HepG2 (cell line): ENCODE measurements around the gene TBC1D32. TPM values are rescaled to one million over a fixed set of nuclear protein-coding genes. Genes with fewer than 3 reads are reported as not detected.

Source experiments
- ATAC-seq: fragments of 200-7000 bp; cut with Tn5 transposase; 3 replicates; pipeline ENCODE4 v1.9.1; 2020; ENCODE audit warnings: mild to moderate bottlenecking, moderate library complexity
- BruUV-seq: library from RNA; stranded (reverse); fragments of 400-500 nt; replicated peaks from 2 replicates; lab custom pipeline; 2021; lab: Mats Ljungman, UMichigan
- CTCF ChIA-PET: fragments of 300-600 bp; formaldehyde crosslinking; extraction: SDS; loops from one replicate; lab custom pipeline; 2021; ENCODE audit warnings: low total read pairs, inconsistent platforms, low intra/inter-chr PET ratio; lab: Yijun Ruan, JAX
- POLR2A ChIA-PET: fragments of 350-600 bp; sonication (Branson Sonifier 250); formaldehyde crosslinking; loops from one replicate; lab custom pipeline; 2020; ENCODE audit warnings: antibody characterized with exemption, inconsistent platforms; lab: Yijun Ruan, JAX
- DNase-seq: peaks from one replicate; pipeline ENCODE4 v3.0.0-alpha.2; 2015; ENCODE audit warnings: low spot score
- FAIRE-seq: peaks from 3 replicates; lab custom pipeline; 2011; peaks lifted over from hg19 to GRCh38; lab: Jason Lieb, UNC
- H2AFZ ChIP-seq: one replicate; pipeline ENCODE4 v1.6.1; 2011; ENCODE audit warnings: low read length, inconsistent platforms
- H3K27ac ChIP-seq: fragments of 300-600 bp; 3 replicates; pipeline ENCODE4 v1.8.0; 2011; ENCODE audit warnings: mixed run types, mild to moderate bottlenecking, mixed read lengths, low read length, inconsistent platforms; ENCODE audit not compliant: insufficient read depth; ENCODE audit errors: extremely low read length
- H3K27me3 ChIP-seq, 2 experiments: fragments of 200-600 bp in 1 of 2; 2 replicates in 1 of 2; 3 replicates in 1 of 2; pipeline versions ENCODE4 v1.6.0 to v1.8.0; 2011; ENCODE audit warnings: low read length in 2 of 2, mild to moderate bottlenecking in 2 of 2, moderate library complexity in 2 of 2, inconsistent platforms in 1 of 2; ENCODE audit not compliant: insufficient read depth in 2 of 2, control insufficient read depth in 1 of 2
- H3K36me3 ChIP-seq, 2 experiments: fragments of 200-600 bp in 1 of 2; replicated peaks in 1 of 2; 2 replicates in 1 of 2; 3 replicates in 1 of 2; pipeline versions ENCODE4 v1.5.1 to v1.8.0; 2011; ENCODE audit warnings: low read length in 2 of 2, inconsistent platforms in 1 of 2; ENCODE audit not compliant: insufficient read depth in 2 of 2, control insufficient read depth in 1 of 2
- H3K4me1 ChIP-seq: 2 replicates; pipeline ENCODE4 v1.5.1; 2012; ENCODE audit warnings: low read length, inconsistent platforms; ENCODE audit not compliant: insufficient read depth
- H3K4me2 ChIP-seq: 2 replicates; pipeline ENCODE4 v1.6.0; 2011; ENCODE audit warnings: low read depth, low read length, inconsistent platforms
- H3K4me3 ChIP-seq, 3 experiments: fragments of 200-600 bp in 1 of 3; sonication (generic), shearing (Covaris generic) in 1 of 3; replicated peaks in 1 of 3; 2 replicates each; pipeline ENCODE4 v1.5.1; 2011 to 2016; ENCODE audit warnings: low read length in 3 of 3, inconsistent platforms in 2 of 3, low read depth in 2 of 3, mild to moderate bottlenecking in 2 of 3, control low read depth in 1 of 3, mixed read lengths in 1 of 3; ENCODE audit not compliant: insufficient read depth in 1 of 3
- H3K79me2 ChIP-seq: one replicate; pipeline ENCODE4 v1.6.1; 2011; ENCODE audit warnings: low read length, inconsistent platforms; ENCODE audit not compliant: insufficient read depth
- H3K9ac ChIP-seq: 2 replicates; pipeline ENCODE4 v1.6.0; 2011; ENCODE audit warnings: mild to moderate bottlenecking, low read depth, low read length, inconsistent platforms; ENCODE audit not compliant: insufficient read depth
- H3K9me3 ChIP-seq: 2 replicates; pipeline ENCODE4 v1.5.1; 2012; ENCODE audit warnings: mild to moderate bottlenecking, low read length
- H4K20me1 ChIP-seq: 2 replicates; pipeline ENCODE4 v1.6.0; 2011; ENCODE audit warnings: inconsistent platforms, mild to moderate bottlenecking, low read length, moderate library complexity; ENCODE audit not compliant: insufficient read depth
- DZIP1 ChIP-seq: sonication (generic); formaldehyde crosslinking; IDR thresholded peaks from 2 replicates; pipeline ENCODE4 v1.5.0; 2020; ENCODE audit warnings: mild to moderate bottlenecking, missing genetic modification reagents
- GTF2F1 ChIP-seq: fragments of 150-350 bp; IDR thresholded peaks from 2 replicates; pipeline ENCODE4 v1.6.1; 2014; ENCODE audit warnings: low read length
- MEF2D ChIP-seq: sonication (generic); formaldehyde crosslinking; IDR thresholded peaks from 2 replicates; pipeline ENCODE4 v1.5.1; 2020; ENCODE audit warnings: mild to moderate bottlenecking, missing genetic modification reagents
- MLX ChIP-seq: IDR thresholded peaks from 2 replicates; pipeline ENCODE4 v1.6.1; 2016
- SOX6 ChIP-seq, 2 experiments: fragments of 450-650 bp in 1 of 2; sonication (generic) in 1 of 2; formaldehyde crosslinking in 1 of 2; IDR thresholded peaks; 2 replicates each; pipeline versions ENCODE4 v1.4.0 to v1.6.1; 2017 to 2020; ENCODE audit warnings: antibody characterized with exemption in 1 of 2, mild to moderate bottlenecking in 1 of 2, missing genetic modification reagents in 1 of 2
- SPEN ChIP-seq: sonication (generic); formaldehyde crosslinking; IDR thresholded peaks from 2 replicates; pipeline ENCODE4 v1.5.1; 2020; ENCODE audit warnings: low read depth, mild to moderate bottlenecking, missing genetic modification reagents
- SRF ChIP-seq: IDR thresholded peaks from 2 replicates; pipeline ENCODE4 v1.6.1; 2011; ENCODE audit warnings: mild to moderate bottlenecking, low read depth, low read length, moderate library complexity
- SRSF1 ChIP-seq: fragments of 200-400 bp; formaldehyde crosslinking; optimal IDR thresholded peaks from 2 replicates; pipeline ENCODE3; 2017; ENCODE audit warnings: mild to moderate bottlenecking, low read depth, low read length, moderate library complexity
- ZFP1 ChIP-seq: IDR thresholded peaks from 2 replicates; pipeline ENCODE4 v1.6.1; 2016
- ZNF430 ChIP-seq: sonication (generic); formaldehyde crosslinking; IDR thresholded peaks from 2 replicates; pipeline ENCODE4 v1.9.0; 2021; ENCODE audit warnings: mild to moderate bottlenecking, missing genetic modification reagents
- ZNF570 ChIP-seq: sonication (generic); formaldehyde crosslinking; IDR thresholded peaks from 2 replicates; pipeline ENCODE4 v1.4.0; 2020; ENCODE audit warnings: mild to moderate bottlenecking, missing genetic modification reagents, borderline replicate concordance
- WGBS: methylation state at CpG from one replicate; pipeline ENCODE4 v1.1.6; 2017; ENCODE audit warnings: low lambda C conversion rate; 5-methylcytosine and 5-hydroxymethylcytosine counted together
- in situ Hi-C: cut with HindIII; loops from 2 replicates; pipeline ENCODE4 v1.10.0; 2017; ENCODE audit warnings: low pct_unique_long_range_greater_than_20kb; ENCODE audit not compliant: extremely low pct_ligation_motif_present
- intact Hi-C: fragments of 100-400 bp; cut with micrococcal nuclease; formaldehyde crosslinking; loops from one replicate; pipeline ENCODE4 v1.10.0; 2022; ENCODE audit not compliant: unreplicated experiment
- polyA plus RNA-seq, 8 experiments: library from polyadenylated mRNA; depleted of rRNA in 3 of 8; stranded (reverse) in 7 of 8; unstranded in 1 of 8; fragments of >200 nt; fragmentation: Illumina TruSeq in 4 of 8; extraction: Trizol in 4 of 8; gene quantifications; 2 replicates each; pipeline versions ENCODE4 v1.2.1 to v1.2.3, GENCODE V29; 2011 to 2016; ENCODE audit warnings: low read depth in 4 of 8, missing spikeins in 1 of 8, mixed read lengths in 1 of 8; ENCODE audit not compliant: insufficient read depth in 1 of 8
- total RNA-seq, 5 experiments: library from RNA; depleted of rRNA; stranded (reverse); fragments of >200 nt; fragmentation: Illumina TruSeq; extraction: Trizol; gene quantifications; 2 replicates each; pipeline ENCODE4 v1.2.3, GENCODE V29; 2016; ENCODE audit warnings: low read depth in 1 of 5

Gene TBC1D32
- total and polyA plus RNA-seq, 2 of the 13 experiments (the other 11 are each of a cell fraction or from before 2014, with no cell fraction given): 2.0 to 4.8 TPM

- Histone ChIP-seq H3K36me3 (no peaks in the 10 kb centered on the region), H4K20me1 (no peaks in the 10 kb centered on the region), H3K27ac (no peak overlapping the region), H3K79me2 (no peaks in the 10 kb centered on the region), H3K9ac (no peak overlapping the region), H3K27me3 (no peaks in the 10 kb centered on the region), H3K4me3 (no peak overlapping the region), H3K9me3 (no peaks in the 10 kb centered on the region), H3K4me1 (peaks cover 10% of the 10 kb centered on the region; the same call in 1 of the 2 replicates), H2AFZ (no peak overlapping the region), H3K4me2 (no peak overlapping the region)
- no TSS peak for BruUV-seq
- in situ Hi-C loops (no loop called here), intact Hi-C loops (no loop called here)
- CTCF ChIA-PET: no interaction called here
- ATAC-seq (no peak), DNase-seq (no peak), FAIRE-seq (no peak)
- POLR2A ChIA-PET: no interaction called here
- 6% methylated on average over 3 of the region's 3 CpGs for WGBS
- TF ChIP-seq DZIP1 (CRISPR knock-in tag) (no peak), ZFP1 (CRISPR knock-in tag) (no peak), MLX (no peak), SOX6 (IDR thresholded peaks at IDR 0.05) (no peak), SOX6 (CRISPR knock-in tag; IDR thresholded peaks at IDR 0.05) (no peak), SPEN (CRISPR knock-in tag) (no peak), ZNF430 (CRISPR knock-in tag) (no peak), GTF2F1 (no peak), SRF (no peak), ZNF570 (CRISPR knock-in tag) (no peak), SRSF1 (no peak), MEF2D (no peak)
Measured at GRCh38 chr6:121040831-121041230, 293.4 kb downstream of the TBC1D32 start.
